Epithelial cell of proximal tubule (primary cell): ENCODE results near the gene FAM107B. TPM values are rescaled to one million over a fixed set of nuclear protein-coding genes. Genes with fewer than 3 reads are reported as not detected.

ENCODE experiments used
- DNase-seq: peaks from one replicate; pipeline ENCODE4 v3.0.0-alpha.2; 2011; ENCODE audit warnings: low read depth
- H3K4me3 ChIP-seq: 2 replicates; pipeline ENCODE4 v1.5.1; 2011; ENCODE audit warnings: low read depth, mild to moderate bottlenecking, low read length
- CTCF ChIP-seq: conservative IDR thresholded peaks from 2 replicates; pipeline ENCODE4 v1.5.1; 2012; ENCODE audit warnings: low read depth, mild to moderate bottlenecking, low read length
- total RNA-seq: library from RNA; depleted of rRNA; stranded (reverse); fragments of >200 nt; gene quantifications from 2 replicates; pipeline ENCODE4 v1.2.3, GENCODE V29; 2015

FAM107B gene
- total RNA-seq, 1 donor from 2014 or later: 46.0 TPM

GRCh38 chr10:14705548-14706230, 69.0 kb downstream of the FAM107B start:
- TF ChIP-seq CTCF: no peak
- no peak for DNase-seq
- no peak overlapping the region for H3K4me3 ChIP-seq

- TF ChIP-seq CTCF: no peak
- no peak for DNase-seq
- H3K4me3 ChIP-seq: no peak overlapping the region
Observed at GRCh38 chr10:14703631-14704001, 71.1 kb downstream of the FAM107B start.

- DNase-seq: no peak
- H3K4me3 ChIP-seq: no peak overlapping the region
- no peak for TF ChIP-seq CTCF
Observed at GRCh38 chr10:14701466-14701865, 73.2 kb downstream of the FAM107B start.

- no peak for DNase-seq
- H3K4me3 ChIP-seq: no peak overlapping the region
- TF ChIP-seq CTCF: no peak
Observed at GRCh38 chr10:14700546-14700945, 74.2 kb downstream of the FAM107B start.

GRCh38 chr10:14699482-14699881, 75.2 kb downstream of the FAM107B start:
- no peak for TF ChIP-seq CTCF
- H3K4me3 ChIP-seq: no peak overlapping the region
- DNase-seq: no peak

GRCh38 chr10:14698829-14699170, 75.9 kb downstream of the FAM107B start:
- no peak for DNase-seq
- no peak for TF ChIP-seq CTCF
- H3K4me3 ChIP-seq: no peak overlapping the region

GRCh38 chr10:14698111-14698828, 76.4 kb downstream of the FAM107B start:
- DNase-seq: peak; percentile 3
- no peak overlapping the region for H3K4me3 ChIP-seq
- no peak for TF ChIP-seq CTCF
